Fibroblast of villous mesenchyme (primary cell): ENCODE data around the gene OTOR. TPM values are rescaled to one million over a fixed set of nuclear protein-coding genes. Genes with fewer than 3 reads are reported as not detected.

Experiments
- DNase-seq: peaks from one replicate; pipeline ENCODE4 v3.0.0-alpha.2; 2010; ENCODE audit warnings: low read depth
- H3K4me3 ChIP-seq: 2 replicates; pipeline ENCODE4 v1.5.1; 2011; ENCODE audit warnings: low read depth, mild to moderate bottlenecking, low read length
- CTCF ChIP-seq: IDR thresholded peaks from 2 replicates; pipeline ENCODE4 v1.5.1; 2012; ENCODE audit warnings: low read depth, mild to moderate bottlenecking, low read length; ENCODE audit not compliant: insufficient read depth
- total RNA-seq: library from RNA; depleted of rRNA; stranded (reverse); fragments of >200 nt; gene quantifications from 2 replicates; pipeline ENCODE4 v1.2.3, GENCODE V29; 2012

Gene OTOR
- total RNA-seq, 1 donor: not detected

GRCh38 chr20:16760431-16761304, 12.5 kb downstream of the OTOR start:
- no peak for DNase-seq
- no peak overlapping the region for H3K4me3 ChIP-seq
- TF ChIP-seq CTCF: no peak

- peak; percentile 77 for DNase-seq
- H3K4me3 ChIP-seq: no peak overlapping the region
- TF ChIP-seq CTCF: peak; percentile 79
Measured at GRCh38 chr20:16761305-16761829, 13.2 kb downstream of the OTOR start.

GRCh38 chr20:16764560-16764959, 16.4 kb downstream of the OTOR start:
- H3K4me3 ChIP-seq: no peak overlapping the region
- no peak for DNase-seq
- TF ChIP-seq CTCF: no peak

DNA sequence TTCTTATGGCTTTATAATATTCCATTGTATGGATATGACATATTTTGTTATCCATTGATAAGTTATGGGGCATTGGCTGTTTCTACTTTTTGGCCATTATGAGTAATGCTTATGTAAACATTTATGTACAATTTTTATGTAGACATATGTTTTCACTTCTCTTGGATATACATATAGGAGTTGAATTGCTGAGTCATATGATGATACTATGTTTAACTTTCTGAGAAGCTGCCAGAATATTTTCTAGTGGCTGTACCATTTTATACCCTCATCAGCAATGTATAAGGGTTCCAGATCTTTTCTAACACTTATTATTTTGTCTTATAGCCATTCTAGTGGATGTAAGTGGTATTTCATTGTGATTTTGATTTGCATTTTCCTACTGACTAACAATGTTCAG, 23.1 kb downstream of the OTOR start:
- TF ChIP-seq CTCF: no peak
- no peak for DNase-seq
- no peak overlapping the region for H3K4me3 ChIP-seq

DNA sequence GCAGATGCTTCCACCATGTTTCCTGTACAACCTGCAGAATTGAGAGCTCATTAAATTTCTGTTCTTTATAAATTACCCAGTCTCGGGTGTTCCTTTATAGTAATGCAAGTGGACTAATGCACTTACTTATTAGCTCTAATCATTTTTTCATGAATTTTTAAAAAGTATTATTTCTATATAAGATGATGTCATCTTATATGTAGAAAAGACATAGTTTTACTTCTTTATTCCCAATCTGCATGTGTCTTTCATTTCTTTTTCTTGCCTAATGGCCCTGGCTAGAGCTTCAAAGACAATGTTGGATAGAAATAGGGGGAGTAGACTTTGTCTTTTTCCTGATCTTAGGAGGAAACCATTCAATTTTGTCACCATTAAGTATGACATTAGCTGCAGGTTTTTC, 27.8 kb downstream of the OTOR start:
- no peak overlapping the region for H3K4me3 ChIP-seq
- TF ChIP-seq CTCF: no peak
- no peak for DNase-seq

DNA sequence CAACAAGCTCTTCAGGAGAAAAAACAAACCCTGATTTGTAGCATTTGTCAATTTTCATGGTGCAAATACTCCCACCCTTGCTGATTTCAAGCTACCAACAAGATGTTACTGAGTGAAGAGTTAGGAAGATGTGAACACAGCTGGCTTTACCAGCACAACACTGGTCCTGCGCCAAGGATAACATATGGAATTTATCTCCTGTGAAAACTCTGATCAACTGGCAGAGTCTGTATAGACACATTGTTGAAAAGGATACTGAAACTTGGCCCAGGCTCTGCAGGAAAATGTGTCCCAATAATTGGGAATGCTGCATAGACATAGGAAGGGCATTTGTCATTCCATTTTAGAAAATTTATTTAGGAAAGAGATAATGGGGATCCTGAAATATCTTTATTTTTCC, 29.0 kb downstream of the OTOR start:
- no peak for TF ChIP-seq CTCF
- no peak for DNase-seq
- no peak overlapping the region for H3K4me3 ChIP-seq
